ENCODE measurements around the gene GATB. TPM values are rescaled to one million over a fixed set of nuclear protein-coding genes. Genes with fewer than 3 reads are reported as not detected.

Gene GATB
- total RNA-seq, 3 donors from 2014 or later, result 15.6 to 20.2 (median 17.2) TPM

- Histone ChIP-seq H3K4me1 (ENCODE audit: low read depth) (no peaks in the 10 kb centered on the region), H3K9me3 (no peaks in the 10 kb centered on the region), H3K4me3 (no peak overlapping the region), H3K36me3 (ENCODE audit: low read depth) (no peaks in the 10 kb centered on the region)
- DNase-seq (no peak), ATAC-seq (peak; percentile 64)
- no peak for TF ChIP-seq CTCF (IDR thresholded peaks at IDR 0.05)
- intact Hi-C loops (cut with DNase I, micrococcal nuclease), result no loop called here
Observed at GRCh38 chr4:151629097-151629783, 131.6 kb downstream of the GATB start.

GRCh38 chr4:151628001-151628608 lies 132.7 kb downstream of the GATB start:
- Histone ChIP-seq H3K9me3 (no peaks in the 10 kb centered on the region), H3K4me3 (no peak overlapping the region), H3K36me3 (ENCODE audit: low read depth) (no peaks in the 10 kb centered on the region), H3K4me1 (ENCODE audit: low read depth) (no peaks in the 10 kb centered on the region)
- no peak for DNase-seq
- intact Hi-C loops (cut with DNase I, micrococcal nuclease), result no loop called here
- TF ChIP-seq CTCF (IDR thresholded peaks at IDR 0.05), result no peak
- no peak for ATAC-seq

DNA sequence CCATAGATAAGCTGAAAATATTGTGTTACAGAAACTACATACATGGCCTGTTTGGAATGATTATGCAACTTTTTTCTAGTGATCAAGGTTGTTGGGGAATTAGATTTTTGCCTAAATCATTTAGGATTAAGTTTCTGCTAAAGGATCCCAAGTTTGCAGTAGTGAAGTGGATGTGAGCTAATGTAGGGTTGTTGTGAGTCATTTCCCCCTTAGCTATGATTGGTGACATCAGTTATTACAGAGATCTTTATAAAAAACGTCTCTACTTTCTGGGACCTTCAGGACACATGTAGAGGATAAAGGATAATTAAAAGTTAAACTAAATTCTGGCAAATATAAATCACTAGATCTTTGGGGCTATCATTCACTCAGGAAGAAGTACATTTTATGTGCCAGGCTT lies 133.3 kb downstream of the GATB start:
- no peaks in the 10 kb centered on the region for H3K9me3 ChIP-seq
- no peaks in the 10 kb centered on the region for H3K4me1 ChIP-seq (ENCODE audit: low read depth)
- ATAC-seq (no peak), DNase-seq (no peak)
- intact Hi-C loops (cut with DNase I, micrococcal nuclease), result no loop called here
- H3K36me3 ChIP-seq (ENCODE audit: low read depth), result no peaks in the 10 kb centered on the region
- TF ChIP-seq CTCF (IDR thresholded peaks at IDR 0.05), result no peak
- no peak overlapping the region for H3K4me3 ChIP-seq

DNA sequence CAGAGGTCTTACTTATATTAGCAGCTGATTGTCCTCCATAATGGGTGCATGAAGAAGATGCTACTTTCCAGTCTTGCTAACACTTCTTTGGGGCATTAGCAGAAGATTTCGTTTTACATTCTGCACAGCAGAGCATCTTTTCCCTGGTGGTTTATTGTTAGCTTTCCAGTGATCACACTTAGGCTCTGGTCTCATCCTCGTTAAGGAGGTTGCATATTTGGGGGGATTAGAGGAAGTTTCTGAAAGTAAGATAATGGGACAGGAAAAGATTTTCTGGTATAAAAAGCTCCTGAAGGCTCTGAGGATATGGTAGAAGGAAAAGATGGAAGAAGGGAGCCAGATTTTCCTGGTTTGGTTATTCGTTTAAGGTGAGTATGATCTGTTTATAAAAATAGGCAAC lies 134.1 kb downstream of the GATB start:
- Histone ChIP-seq H3K9me3 (no peaks in the 10 kb centered on the region), H3K36me3 (ENCODE audit: low read depth) (no peaks in the 10 kb centered on the region), H3K4me1 (ENCODE audit: low read depth) (no peaks in the 10 kb centered on the region), H3K4me3 (no peak overlapping the region)
- intact Hi-C loops (cut with DNase I, micrococcal nuclease), result no loop called here
- TF ChIP-seq CTCF (IDR thresholded peaks at IDR 0.05), result no peak
- ATAC-seq (no peak), DNase-seq (no peak)

- H3K4me3 ChIP-seq, result no peak overlapping the region
Observed at GRCh38 chr4:151626228-151626627, 134.6 kb downstream of the GATB start.

More at GRCh38 chr4:151626228-151626627, 134.6 kb downstream of the GATB start:
- no peak for TF ChIP-seq CTCF (IDR thresholded peaks at IDR 0.05)
- Histone ChIP-seq H3K9me3 (no peaks in the 10 kb centered on the region), H3K4me1 (ENCODE audit: low read depth) (no peaks in the 10 kb centered on the region), H3K36me3 (ENCODE audit: low read depth) (no peaks in the 10 kb centered on the region)
- DNase-seq (no peak), ATAC-seq (no peak)
- intact Hi-C loops (cut with DNase I, micrococcal nuclease), result no loop called here
